CD4-positive, alpha-beta T cell treated with Interleukin-21 for 1 hour (primary cell): ENCODE results near the gene ZNF728.
"Not testable (repeated sequence)": the region's sequence is repeated elsewhere in the genome, so short reads cannot be mapped to it uniquely, and the experiment has no call there.

ENCODE experiments used
- DNase-seq: peaks from one replicate; pipeline ENCODE4 v3.0.0-alpha.2; 2020

ZNF728 gene

GRCh38 chr19:23002690-23003422 is at the start of gene ZNF728:
TSS of gene ZNF728 (minus strand) at chr19:23003176. CDS start at chr19:23003030, 146 bp downstream.
- DNase-seq, result no peak

GRCh38 chr19:23052349-23052748 is 49.4 kb upstream of the ZNF728 start:
- DNase-seq, result no peak

GRCh38 chr19:23049256-23049655 is 46.3 kb upstream of the ZNF728 start:
- DNase-seq, result no peak

DNA sequence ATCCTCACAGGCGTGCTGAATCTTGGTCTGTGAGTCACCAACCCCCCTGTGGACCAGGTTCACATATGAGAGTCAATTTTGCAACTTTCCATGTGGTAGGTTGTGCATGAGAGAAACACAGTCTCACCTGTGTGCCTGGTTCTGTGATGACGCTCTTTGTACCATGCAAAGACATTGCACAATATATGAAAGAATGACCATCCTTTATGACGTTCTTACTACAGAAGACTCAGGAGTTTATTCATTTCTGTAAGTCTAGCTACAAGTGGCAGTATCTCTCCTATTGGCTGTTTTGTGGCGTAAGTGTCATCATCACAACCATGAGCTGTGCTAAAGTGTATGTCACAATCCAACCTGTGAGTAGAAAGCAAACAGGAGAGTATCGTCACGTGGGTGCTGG is 43.8 kb upstream of the ZNF728 start:
- DNase-seq, result no peak

DNA sequence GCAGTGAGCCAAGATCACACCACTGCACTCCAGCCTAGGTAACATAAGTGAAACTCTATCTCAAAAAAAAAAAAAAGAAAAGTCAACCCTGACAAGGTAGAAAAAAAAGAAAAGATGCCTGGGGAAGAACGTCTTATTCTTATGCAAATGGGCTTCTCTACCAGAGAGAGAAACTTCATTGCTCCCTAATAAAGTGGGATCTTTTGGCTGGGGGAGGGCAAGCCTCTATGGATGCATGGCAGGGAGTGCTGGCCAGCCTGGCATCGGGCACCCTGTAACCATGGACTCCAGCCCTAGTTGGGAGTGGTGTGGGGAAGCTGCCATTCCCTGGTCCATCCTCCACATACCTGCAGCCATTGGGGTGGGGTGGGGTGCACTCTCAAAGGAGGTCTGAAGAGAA is 30.7 kb upstream of the ZNF728 start:
- DNase-seq, result no peak

GRCh38 chr19:23015660-23016059 is 12.7 kb upstream of the ZNF728 start:
- DNase-seq, result no peak

DNA sequence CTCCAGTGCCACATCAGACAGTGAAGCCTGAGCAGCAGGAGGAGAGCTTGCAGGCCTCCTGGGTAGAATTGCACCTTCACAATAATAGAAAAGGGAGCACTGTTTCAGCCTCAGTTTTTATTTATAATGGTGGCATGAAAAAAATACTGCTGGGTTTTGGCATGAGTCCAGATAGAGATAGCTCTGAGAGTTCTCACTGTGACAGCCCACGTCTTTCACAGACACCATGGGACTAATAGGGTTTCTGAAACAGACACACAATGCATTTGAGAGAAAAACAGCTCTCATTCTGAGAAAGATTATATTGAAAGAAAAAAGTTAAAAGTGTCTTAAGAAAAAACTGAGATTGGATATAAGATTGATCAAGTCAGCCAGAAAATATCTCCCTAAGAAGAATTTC is 8.0 kb downstream of the ZNF728 start:
- DNase-seq, result not testable (repeated sequence)

DNA sequence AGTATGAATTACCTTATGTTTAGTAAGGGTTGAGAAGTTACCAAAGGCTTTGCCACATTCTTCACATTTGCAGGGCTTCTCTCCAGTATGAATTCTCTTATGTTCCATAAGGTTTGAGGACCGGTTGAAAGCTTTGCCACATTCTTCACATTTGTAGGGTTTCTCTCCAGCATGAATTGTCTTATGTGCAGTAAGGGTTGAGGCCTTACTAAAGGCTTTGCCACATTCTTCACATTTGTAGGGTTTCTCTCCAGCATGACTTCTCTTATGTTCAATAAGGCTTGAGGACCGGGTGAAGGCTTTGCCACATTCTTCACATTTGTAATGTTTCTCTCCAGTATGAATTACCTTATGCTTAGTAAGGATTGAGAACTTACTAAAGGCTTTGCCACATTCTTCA is 26.7 kb downstream of the ZNF728 start:
- no peak for DNase-seq

- not testable (repeated sequence) for DNase-seq
Measured at GRCh38 chr19:22975546-22976136, 27.3 kb downstream of the ZNF728 start.

DNA sequence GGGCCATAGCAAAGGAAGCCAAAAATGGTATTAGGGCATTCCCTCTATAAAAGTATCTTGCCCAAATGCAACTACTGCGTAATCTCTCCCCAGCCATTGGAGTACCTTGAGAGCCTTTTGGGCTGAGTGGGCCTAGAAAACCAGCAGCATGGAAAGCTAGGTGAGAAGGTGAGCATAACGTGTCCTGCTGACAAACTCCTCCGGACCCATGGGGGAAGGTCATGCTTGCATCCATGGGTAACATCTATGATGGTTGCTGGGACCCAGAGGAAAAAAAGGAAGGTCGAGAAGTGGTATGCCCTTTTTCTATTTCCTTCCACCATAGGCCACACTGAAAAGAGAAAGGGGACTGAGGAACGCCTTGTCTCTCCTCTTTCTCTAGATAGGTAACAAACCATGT is 57.4 kb downstream of the ZNF728 start:
- DNase-seq, result no peak

DNA sequence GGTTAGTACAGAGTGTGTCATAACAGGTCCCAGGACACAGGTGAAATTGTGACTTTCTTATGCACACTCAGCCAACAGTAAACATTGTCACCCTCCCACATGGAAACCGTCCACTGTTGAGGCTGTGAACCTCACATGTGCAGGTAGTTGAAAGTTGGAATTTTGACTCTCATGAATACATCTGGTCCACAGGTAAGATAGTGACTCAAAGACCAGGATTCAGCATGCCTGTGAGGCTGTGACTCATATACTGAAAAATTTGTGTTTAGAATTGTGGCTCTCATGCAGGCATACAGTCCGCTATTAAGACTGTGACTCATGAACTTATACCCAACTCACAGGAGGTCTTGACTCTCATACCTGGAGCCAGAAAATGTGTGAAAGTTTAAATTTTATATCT is 67.8 kb downstream of the ZNF728 start:
- DNase-seq, result no peak

DNA sequence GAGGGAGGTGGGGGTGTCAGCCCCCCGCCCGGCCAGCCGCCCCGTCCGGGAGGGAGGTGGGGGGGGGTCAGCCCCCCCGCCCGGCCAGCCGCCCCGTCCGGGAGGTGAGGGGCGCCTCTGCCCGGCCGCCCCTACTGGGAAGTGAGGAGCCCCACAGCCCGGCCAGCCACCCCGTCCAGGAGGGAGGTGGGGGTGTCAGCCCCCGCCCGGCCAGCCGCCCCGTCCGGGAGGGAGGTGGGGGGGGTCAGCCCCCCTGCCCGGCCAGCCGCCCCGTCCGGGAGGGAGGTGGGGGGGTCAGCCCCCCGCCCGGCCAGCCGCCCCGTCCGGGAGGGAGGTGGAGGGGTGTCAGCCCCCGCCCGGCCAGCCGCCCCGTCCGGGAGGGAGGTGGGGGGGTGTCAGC is 75.4 kb downstream of the ZNF728 start:
- DNase-seq, result not testable (repeated sequence)

- not testable (repeated sequence) for DNase-seq
Measured at GRCh38 chr19:22925181-22925580, 77.8 kb downstream of the ZNF728 start.
